Measurements from ENCODE around the gene CYGB.
"Not testable (repeated sequence)": the region's sequence is repeated elsewhere in the genome, so short reads cannot be mapped to it uniquely, and the experiment has no call there.

The CYGB gene

DNA sequence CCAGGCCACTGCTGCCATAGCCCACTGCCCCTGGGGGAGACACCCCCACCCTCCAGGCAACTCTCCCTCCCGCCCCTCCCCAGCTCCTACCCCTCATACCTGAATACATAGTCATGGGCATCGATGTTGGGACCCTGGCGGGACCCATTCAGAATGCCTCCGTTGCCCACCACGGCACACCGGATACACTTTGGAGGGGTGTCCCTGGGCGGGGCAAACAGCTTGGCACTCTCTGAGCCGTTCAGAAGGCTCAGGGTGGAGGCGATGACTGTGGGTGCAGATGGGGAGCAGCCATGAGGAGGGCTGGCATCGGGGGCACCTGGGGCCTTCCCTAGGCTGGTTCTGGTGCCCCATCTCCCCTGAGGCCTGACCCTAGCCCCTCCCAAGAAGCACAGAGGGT, 35.6 kb upstream of the CYGB start:
- Histone ChIP-seq H3K4me1 (ENCODE audit: insufficient read depth, low read length) (peaks cover 12% of the 10 kb centered on the region; the same call in 1 of the 2 replicates), H3K36me3 (ENCODE audit: insufficient read depth, low read length) (no peaks in the 10 kb centered on the region), H3K9me3 (ENCODE audit: control insufficient read depth, insufficient read depth, low read length) (no peaks in the 10 kb centered on the region), H3K9ac (ENCODE audit: low read depth, low read length) (no peak overlapping the region)

DNA sequence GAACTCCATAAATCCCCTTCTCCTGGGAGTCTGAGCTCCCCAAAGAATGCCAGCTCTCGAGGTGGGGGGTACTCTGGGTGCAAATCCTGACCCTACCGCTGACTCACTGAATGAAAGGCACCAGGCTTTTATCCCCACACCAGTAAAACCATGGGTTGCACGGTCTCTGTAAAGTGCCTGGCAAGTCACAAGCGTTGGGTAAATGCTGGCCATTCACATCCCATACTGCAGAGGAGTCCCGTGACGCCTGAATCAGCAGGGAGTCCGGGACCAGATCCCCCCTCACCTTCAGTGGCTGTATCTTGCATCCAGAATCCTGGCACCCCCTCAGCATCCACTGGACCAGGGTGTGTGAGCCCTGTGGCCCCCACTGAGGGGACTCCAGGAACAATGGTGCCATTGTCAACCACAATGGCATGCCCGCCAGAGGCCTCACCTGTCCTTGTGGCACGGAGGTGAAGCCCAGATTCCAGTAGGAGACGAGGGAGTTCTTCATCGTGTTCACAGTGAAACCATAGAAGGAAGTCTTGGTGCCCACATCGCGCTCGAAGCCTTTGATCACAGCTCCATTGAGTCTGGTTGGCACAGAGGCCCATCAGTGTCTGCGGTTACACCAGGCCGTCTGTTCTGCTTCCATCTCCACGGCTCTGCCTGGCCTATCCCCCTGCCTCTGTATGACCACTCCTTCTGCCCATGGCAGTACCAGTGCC, 34.8 kb upstream of the CYGB start:
- no peak overlapping the region for H3K9ac ChIP-seq (ENCODE audit: low read depth, low read length)
- no peaks in the 10 kb centered on the region for H3K9me3 ChIP-seq (ENCODE audit: control insufficient read depth, insufficient read depth, low read length)
- H3K4me1 ChIP-seq (ENCODE audit: insufficient read depth, low read length), result peaks cover 19% of the 10 kb centered on the region; the same call in 1 of the 2 replicates
- H3K36me3 ChIP-seq (ENCODE audit: insufficient read depth, low read length), result no peaks in the 10 kb centered on the region

DNA sequence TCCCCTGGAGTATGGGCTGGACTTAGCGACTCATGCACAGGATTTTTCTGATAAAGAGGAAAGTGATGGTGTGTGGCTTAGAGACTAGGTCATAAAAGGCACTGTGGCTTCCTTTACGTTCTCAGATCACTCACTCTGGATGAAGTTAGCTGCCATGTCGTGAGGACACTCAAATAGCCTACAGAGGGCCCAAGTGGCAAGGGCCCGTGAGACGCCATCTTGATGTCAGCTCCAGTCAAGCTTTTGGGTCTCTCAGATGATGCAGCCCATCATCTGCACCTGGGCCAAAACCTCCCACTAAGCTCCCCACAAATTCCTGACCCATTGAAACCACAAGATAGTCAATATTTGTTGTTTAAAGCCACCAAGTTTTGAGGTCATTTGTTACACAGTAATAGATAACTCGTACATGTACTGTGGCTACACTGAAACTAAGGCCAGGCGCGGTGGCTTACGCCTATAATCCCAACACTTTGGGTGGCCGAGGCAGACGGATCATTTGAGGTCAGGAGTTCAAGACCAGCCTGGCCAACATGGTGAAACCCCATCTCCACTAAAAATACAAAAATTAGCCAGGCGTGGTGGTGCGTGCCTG, 33.5 kb upstream of the CYGB start:
- H3K9me3 ChIP-seq (ENCODE audit: control insufficient read depth, insufficient read depth, low read length), result no peaks in the 10 kb centered on the region
- H3K9ac ChIP-seq (ENCODE audit: low read depth, low read length), result no peak overlapping the region
- peaks cover 4% of the 10 kb centered on the region; the same call in 1 of the 2 replicates for H3K36me3 ChIP-seq (ENCODE audit: insufficient read depth, low read length)
- H3K4me1 ChIP-seq (ENCODE audit: insufficient read depth, low read length), result peaks cover 26% of the 10 kb centered on the region; the same call in 1 of the 2 replicates

DNA sequence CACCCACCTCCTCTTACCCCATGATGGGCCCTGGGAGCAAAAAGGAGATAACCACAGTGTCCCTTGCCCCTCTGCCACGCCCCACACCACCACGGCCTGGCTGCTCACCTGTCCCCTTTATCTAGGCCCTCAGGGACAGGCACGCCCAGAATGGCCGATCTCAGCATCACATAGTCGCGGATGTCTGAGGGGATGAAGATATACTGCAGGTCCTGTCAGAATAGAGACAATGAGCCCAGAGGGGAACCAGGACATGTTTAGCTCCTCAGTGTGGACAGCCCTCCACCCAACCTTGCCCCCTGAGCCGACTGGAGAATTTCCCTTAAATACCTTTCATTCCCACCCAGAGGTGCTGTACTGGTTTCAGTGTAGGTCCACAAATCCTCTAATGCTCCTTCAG, 32.9 kb upstream of the CYGB start:
- H3K4me1 ChIP-seq (ENCODE audit: insufficient read depth, low read length), result peaks cover 26% of the 10 kb centered on the region; the same call in 1 of the 2 replicates
- H3K9me3 ChIP-seq (ENCODE audit: control insufficient read depth, insufficient read depth, low read length), result no peaks in the 10 kb centered on the region
- no peak overlapping the region for H3K9ac ChIP-seq (ENCODE audit: low read depth, low read length)
- H3K36me3 ChIP-seq (ENCODE audit: insufficient read depth, low read length), result peaks cover 8% of the 10 kb centered on the region; the same call in 1 of the 2 replicates

DNA sequence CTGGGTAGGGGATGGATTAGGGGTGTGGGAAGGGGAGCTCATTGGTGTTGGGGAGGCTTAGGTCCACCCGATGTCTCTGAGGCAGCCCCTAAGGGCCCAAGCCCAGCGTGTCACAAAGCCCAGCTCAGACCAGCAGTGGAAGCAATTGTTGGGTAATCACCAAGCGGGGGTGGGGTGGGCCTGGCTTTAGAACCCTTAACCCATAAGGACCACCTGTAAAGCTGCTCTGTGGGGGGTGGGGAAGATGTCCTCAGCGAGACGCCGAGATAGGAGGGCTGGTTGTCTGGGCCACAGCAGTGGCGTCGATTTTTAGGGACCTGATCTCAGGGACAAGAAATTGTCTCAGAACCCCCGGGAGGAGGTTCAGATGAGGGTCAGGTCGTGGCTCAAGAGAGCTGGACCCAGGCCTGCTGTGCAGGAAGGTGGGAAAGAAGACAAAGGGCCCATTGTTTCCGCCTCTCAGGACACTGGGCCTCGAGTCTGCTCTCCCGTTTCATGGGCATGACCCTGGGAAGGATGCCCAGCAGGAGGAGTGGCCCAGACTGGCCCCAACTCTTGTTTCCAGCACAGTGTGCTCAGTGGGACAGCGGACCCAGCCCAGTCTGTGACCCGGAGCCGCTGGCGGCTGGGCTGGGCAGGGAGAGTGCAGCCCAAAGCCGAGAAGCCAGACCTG, 32.2 kb upstream of the CYGB start:
- H3K4me1 ChIP-seq (ENCODE audit: insufficient read depth, low read length), result peaks cover 26% of the 10 kb centered on the region; the same call in 1 of the 2 replicates
- peaks cover 14% of the 10 kb centered on the region; the same call in 1 of the 2 replicates for H3K36me3 ChIP-seq (ENCODE audit: insufficient read depth, low read length)
- H3K9me3 ChIP-seq (ENCODE audit: control insufficient read depth, insufficient read depth, low read length), result no peaks in the 10 kb centered on the region
- no peak overlapping the region for H3K9ac ChIP-seq (ENCODE audit: low read depth, low read length)

DNA sequence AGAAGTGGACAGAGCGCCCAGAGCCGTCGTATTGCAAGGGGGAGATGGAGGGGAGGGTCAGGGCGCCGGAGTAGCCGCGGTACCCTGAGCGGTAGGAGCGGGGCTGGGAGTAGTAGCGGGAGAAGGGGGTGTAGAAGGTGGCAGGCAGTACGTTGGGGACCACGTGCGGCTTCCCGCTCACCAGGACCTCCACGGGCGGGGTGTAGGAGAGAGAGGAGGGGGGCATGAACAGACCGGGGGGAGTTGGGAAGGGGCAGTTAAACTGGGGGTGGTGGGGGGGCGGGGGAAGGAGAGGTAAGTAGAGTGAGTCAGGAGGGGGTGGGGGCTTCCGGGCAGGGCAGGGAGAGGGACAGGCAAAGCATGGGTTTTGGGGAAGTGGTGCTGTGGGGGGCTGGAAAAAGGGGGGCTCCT, 31.3 kb upstream of the CYGB start:
- peaks cover 26% of the 10 kb centered on the region; the same call in 1 of the 2 replicates for H3K4me1 ChIP-seq (ENCODE audit: insufficient read depth, low read length)
- no peaks in the 10 kb centered on the region for H3K9me3 ChIP-seq (ENCODE audit: control insufficient read depth, insufficient read depth, low read length)
- H3K36me3 ChIP-seq (ENCODE audit: insufficient read depth, low read length), result peaks cover 20% of the 10 kb centered on the region; the same call in 1 of the 2 replicates
- H3K9ac ChIP-seq (ENCODE audit: low read depth, low read length), result peak overlapping the region; percentile 5; the same call in 1 of the 2 replicates

DNA sequence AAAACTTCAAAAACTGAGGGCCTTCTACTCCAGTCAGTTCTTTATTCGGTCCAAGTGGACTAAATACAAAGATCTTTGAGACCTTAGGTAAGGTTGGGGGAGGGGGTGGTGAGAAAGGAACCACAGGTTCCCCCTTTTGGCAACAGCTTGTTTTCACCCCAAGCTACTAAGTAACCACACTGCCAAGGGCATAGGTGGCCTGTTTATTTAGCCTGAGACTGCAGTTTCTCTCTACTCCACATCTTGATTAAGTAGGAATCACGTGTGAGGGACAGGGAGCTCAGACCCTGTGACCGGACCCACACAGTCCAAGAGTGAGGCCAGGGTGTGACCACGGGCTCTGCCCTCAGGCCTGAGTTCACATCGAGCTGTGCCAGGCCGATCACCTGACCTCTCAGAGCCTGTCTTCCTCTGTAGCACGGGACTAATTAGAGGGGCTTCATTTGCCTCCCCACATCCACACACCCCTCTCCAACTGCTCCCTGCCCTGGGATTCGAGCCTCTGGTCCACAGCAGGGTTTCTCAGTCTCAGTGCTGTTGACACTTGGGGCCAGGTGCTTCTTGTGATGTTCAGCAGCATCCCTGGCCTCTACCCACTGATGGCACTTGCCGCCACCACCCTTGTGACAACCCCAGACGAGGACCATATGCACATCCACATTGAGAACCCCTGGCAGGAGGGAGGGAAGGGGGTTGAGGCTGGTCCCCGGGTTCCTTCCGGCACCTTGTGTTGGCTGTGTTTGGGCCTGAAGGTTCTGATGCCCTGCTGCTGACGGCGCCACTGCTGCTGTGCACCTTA, 30.3 kb upstream of the CYGB start:
- Histone ChIP-seq H3K9me3 (ENCODE audit: control insufficient read depth, insufficient read depth, low read length) (no peaks in the 10 kb centered on the region), H3K9ac (ENCODE audit: low read depth, low read length) (no peak overlapping the region), H3K4me1 (ENCODE audit: insufficient read depth, low read length) (peaks cover 26% of the 10 kb centered on the region; the same call in 1 of the 2 replicates), H3K36me3 (ENCODE audit: insufficient read depth, low read length) (peaks cover 26% of the 10 kb centered on the region; the same call in 1 of the 2 replicates)

DNA sequence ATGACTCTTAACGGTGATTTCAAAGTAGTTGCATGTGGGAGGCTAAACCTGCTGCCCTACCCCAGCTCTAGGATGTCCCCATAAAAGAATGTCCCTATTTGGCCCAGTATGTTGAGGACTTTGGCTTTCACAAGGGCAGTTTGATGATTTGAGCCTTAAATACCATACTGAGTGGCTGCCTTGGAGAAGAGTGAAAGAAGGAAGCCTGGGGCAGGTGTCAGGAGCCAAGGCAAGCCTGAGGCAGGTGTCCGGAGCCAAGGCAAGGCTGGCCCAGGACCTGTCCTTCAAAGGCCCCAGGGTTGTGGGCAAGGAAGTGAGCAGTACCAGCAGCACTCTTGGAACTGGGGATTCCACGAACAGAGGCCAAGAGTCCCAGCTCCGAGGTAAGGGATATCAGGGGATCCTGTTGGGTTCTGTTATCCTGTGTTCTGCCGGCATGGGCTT, 29.5 kb upstream of the CYGB start:
- peaks cover 26% of the 10 kb centered on the region; the same call in 1 of the 2 replicates for H3K4me1 ChIP-seq (ENCODE audit: insufficient read depth, low read length)
- H3K36me3 ChIP-seq (ENCODE audit: insufficient read depth, low read length), result peaks cover 31% of the 10 kb centered on the region

DNA sequence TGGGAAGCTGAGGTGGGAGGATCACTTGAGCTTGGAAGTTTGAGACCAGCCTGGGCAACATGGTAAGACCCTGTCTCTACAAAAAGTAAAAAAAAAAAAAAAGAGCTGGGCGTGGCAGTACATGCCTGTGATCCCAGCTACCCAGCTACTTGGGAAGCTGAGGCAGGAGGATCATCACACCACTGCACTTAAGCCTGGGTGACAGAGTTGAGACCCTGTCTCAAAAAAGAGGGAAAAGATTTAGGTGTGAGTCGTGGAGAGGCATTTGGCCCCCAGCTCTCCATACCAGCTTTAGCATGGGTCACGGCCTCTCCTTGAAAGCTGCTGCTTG, 29.1 kb upstream of the CYGB start:
- H3K36me3 ChIP-seq (ENCODE audit: insufficient read depth, low read length), result peaks cover 35% of the 10 kb centered on the region
- H3K9me3 ChIP-seq (ENCODE audit: control insufficient read depth, insufficient read depth, low read length), result no peaks in the 10 kb centered on the region
- no peak overlapping the region for H3K9ac ChIP-seq (ENCODE audit: low read depth, low read length)
- H3K4me1 ChIP-seq (ENCODE audit: insufficient read depth, low read length), result peaks cover 29% of the 10 kb centered on the region; the same call in 1 of the 2 replicates

More for the DNA sequence above, 29.5 kb upstream of the CYGB start:
- H3K9me3 ChIP-seq (ENCODE audit: control insufficient read depth, insufficient read depth, low read length), result no peaks in the 10 kb centered on the region
- H3K9ac ChIP-seq (ENCODE audit: low read depth, low read length), result no peak overlapping the region

DNA sequence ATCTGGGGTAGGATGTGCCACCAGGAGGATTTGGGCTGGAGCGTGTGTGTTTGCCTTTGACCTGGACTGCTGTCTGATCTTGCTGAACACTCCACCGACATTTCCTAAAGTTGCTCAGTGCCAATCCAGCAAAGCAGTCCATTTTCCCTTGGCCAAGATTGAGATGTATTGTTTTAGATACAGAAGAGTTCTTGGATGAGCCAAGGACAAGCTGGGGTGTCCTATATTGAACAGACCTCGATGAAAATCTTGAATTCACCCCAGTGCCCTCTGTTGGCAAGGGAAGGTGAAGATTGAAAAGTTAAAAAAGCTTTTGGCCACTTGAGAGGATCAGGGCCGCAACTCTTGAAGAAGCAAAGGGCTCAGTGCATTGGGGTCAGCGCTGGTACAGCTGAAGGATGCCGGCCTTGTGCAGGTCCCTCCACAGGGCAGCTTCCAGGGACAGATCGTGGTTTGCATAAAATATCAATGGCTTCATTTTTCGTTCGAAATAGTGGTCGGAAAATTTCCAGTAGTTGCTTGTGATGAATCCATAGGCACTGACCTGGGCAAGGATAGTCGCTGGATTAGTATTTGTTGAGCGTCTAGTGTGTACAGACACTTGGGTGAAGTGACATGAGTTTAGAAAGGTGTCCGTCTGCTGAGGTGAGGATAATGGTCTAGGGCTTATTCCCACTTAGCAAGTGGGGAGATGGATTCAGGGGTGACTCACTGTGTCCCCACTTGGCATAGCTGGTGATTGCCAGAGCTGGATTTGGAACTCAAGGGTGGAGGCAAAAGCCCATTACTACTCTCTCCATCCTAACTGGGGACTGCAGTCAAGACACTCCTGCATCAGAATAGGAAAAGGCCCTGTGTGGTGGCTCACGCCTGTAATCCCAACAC, 28.5 kb upstream of the CYGB start:
- H3K9ac ChIP-seq (ENCODE audit: low read depth, low read length), result no peak overlapping the region
- H3K9me3 ChIP-seq (ENCODE audit: control insufficient read depth, insufficient read depth, low read length), result no peaks in the 10 kb centered on the region
- H3K4me1 ChIP-seq (ENCODE audit: insufficient read depth, low read length), result peaks cover 35% of the 10 kb centered on the region; the same call in 1 of the 2 replicates
- peaks cover 41% of the 10 kb centered on the region for H3K36me3 ChIP-seq (ENCODE audit: insufficient read depth, low read length)

DNA sequence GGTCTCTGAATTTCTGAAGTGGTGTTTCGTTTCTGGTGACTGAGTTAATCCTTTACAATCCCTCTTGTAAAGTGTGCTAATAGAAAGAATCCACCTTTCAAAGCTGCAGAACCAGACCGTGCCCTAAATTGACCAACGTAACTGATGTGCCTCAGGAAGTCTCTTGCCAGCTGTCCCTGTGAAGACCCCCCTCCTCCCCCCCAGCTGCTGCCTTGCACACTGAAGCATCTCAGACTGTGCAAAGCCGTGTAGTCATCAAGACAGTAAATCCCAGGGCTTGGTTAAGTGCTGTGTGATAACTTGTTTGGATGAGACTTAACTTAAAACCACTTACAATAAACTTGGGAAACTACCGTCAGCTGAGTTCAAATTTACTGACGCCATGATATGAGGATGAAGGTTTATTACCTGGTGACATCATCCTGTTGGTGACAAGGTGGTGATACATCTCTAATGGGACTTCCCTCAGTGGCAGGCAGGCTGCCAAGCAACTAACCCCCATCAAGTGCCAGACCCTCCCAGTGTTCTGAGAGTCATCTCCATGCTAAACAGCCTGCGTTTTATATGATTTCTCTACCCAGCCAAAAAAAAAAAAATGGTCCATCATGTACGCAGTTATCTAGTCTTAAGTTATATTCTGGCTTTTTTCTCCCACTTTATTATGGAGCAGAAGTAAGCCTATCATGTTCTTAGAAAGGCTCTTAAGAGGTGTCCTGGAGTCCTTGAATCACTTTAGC, 27.6 kb upstream of the CYGB start:
- H3K9me3 ChIP-seq (ENCODE audit: control insufficient read depth, insufficient read depth, low read length); H3K9ac ChIP-seq (ENCODE audit: low read depth, low read length): not testable (repeated sequence)
- Histone ChIP-seq H3K36me3 (ENCODE audit: insufficient read depth, low read length) (peaks cover 49% of the 10 kb centered on the region), H3K4me1 (ENCODE audit: insufficient read depth, low read length) (peaks cover 37% of the 10 kb centered on the region; the same call in 1 of the 2 replicates)

DNA sequence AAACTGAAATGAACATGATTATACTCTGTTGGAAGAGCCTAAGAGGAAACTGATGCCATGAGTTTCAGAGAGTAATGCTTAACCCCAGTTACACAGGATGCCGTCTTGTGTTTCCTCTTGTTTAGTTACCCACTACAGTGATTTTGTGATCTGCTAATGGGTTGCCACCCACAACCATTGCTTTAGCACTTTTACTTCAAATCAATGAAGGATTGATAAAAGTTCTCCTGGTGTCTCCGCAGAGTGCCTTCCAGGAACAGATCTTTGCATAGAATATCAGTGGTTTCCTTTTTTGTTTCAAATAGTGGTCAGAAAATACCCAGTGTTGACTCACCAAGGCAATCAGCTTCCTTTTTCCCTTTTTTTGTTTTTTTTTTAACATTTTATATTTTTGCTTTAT, 25.9 kb upstream of the CYGB start:
- peaks cover 66% of the 10 kb centered on the region for H3K36me3 ChIP-seq (ENCODE audit: insufficient read depth, low read length)
- H3K9me3 ChIP-seq (ENCODE audit: control insufficient read depth, insufficient read depth, low read length); H3K9ac ChIP-seq (ENCODE audit: low read depth, low read length): not testable (repeated sequence)
- H3K4me1 ChIP-seq (ENCODE audit: insufficient read depth, low read length), result peaks cover 42% of the 10 kb centered on the region

DNA sequence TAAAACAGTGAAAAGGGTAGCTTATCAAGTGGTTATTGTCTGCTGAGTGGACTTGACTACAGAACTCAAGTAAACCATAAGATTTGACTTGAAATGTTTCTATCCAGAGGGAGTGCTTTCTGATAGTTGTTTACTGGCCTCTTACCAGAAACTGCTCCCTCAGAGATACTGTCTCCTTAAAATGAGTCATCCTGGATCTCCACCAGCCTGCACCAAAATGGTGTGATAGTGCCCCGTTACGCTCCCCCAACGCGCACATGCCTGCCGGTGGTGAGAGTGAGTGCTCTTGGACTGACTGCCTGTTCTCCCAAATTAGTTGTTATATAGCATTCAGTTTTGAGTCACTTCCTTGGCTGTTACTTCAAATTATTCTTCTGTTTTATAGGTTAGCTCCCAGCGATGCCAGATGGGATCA, 25.2 kb upstream of the CYGB start:
- Histone ChIP-seq H3K36me3 (ENCODE audit: insufficient read depth, low read length) (peaks cover 68% of the 10 kb centered on the region), H3K4me1 (ENCODE audit: insufficient read depth, low read length) (peaks cover 36% of the 10 kb centered on the region), H3K9ac (ENCODE audit: low read depth, low read length) (no peak overlapping the region), H3K9me3 (ENCODE audit: control insufficient read depth, insufficient read depth, low read length) (no peaks in the 10 kb centered on the region)
